Mucosa of gallbladder (tissue), 1 donor: ENCODE results near the gene ADAP1. TPM values are rescaled to one million over a fixed set of nuclear protein-coding genes. Genes with fewer than 3 reads are reported as not detected.

Source experiments
- DNase-seq: peaks from one replicate; pipeline ENCODE4 v3.0.0-alpha.2; 2020; ENCODE audit warnings: low spot score
- total RNA-seq: library from RNA; stranded (reverse); gene quantifications from one replicate; pipeline ENCODE4 v1.2.1, GENCODE V29; 2021
- donor health status: DM: no; HTN: no; CAD: no.

The ADAP1 gene
- total RNA-seq, 1 donor from 2014 or later = 52.4 TPM

- no peak for DNase-seq
These were observed 88.6 kb downstream of the ADAP1 start for GRCh38 chr7:865921-866320.

GRCh38 chr7:863106-863505, 91.4 kb downstream of the ADAP1 start:
- DNase-seq = no peak

- DNase-seq = no peak
These were observed 92.3 kb downstream of the ADAP1 start for GRCh38 chr7:862157-862556.

- peak; percentile 85 for DNase-seq
These were observed 93.3 kb downstream of the ADAP1 start for GRCh38 chr7:861222-861621.

GRCh38 chr7:860149-860548, 94.3 kb downstream of the ADAP1 start:
- no peak for DNase-seq

GRCh38 chr7:859359-860030, 95.0 kb downstream of the ADAP1 start:
- no peak for DNase-seq

- DNase-seq = no peak
These were observed 96.8 kb downstream of the ADAP1 start for GRCh38 chr7:857661-858060.

- DNase-seq = no peak
These were observed 97.9 kb downstream of the ADAP1 start for GRCh38 chr7:856444-857095.

- DNase-seq = peak; percentile 55
These were observed 98.7 kb downstream of the ADAP1 start for GRCh38 chr7:855686-856369.

GRCh38 chr7:854118-854775, 100.2 kb downstream of the ADAP1 start:
- no peak for DNase-seq

- no peak for DNase-seq
These were observed 100.9 kb downstream of the ADAP1 start for GRCh38 chr7:853366-854117.

GRCh38 chr7:851204-851603, 103.3 kb downstream of the ADAP1 start:
- no peak for DNase-seq

GRCh38 chr7:849781-850180, 104.7 kb downstream of the ADAP1 start:
- DNase-seq = no peak

GRCh38 chr7:849145-849544, 105.3 kb downstream of the ADAP1 start:
- DNase-seq = no peak

Other genes starting within 250 kb of the ADAP1 start
- gene DNAAF5, start 228.0 kb downstream of the ADAP1 start, total RNA-seq = 30.9 TPM
- gene PRKAR1B, start 227.4 kb downstream of the ADAP1 start, total RNA-seq = 19.9 TPM
- 126 TPM for gene SUN1, start 122.2 kb downstream of the ADAP1 start, total RNA-seq
- 37.5 TPM for gene GET4, start 78.1 kb downstream of the ADAP1 start, total RNA-seq
- gene COX19, start 20.9 kb upstream of the ADAP1 start, total RNA-seq = 12.1 TPM
- 0.46 TPM for gene CYP2W1, start 28.5 kb upstream of the ADAP1 start, total RNA-seq
- 8.3 TPM for gene GPR146, start 89.9 kb upstream of the ADAP1 start, total RNA-seq
- 4.7 TPM for gene GPER1, start 133.4 kb upstream of the ADAP1 start, total RNA-seq
- 19.2 TPM for gene ZFAND2A, start 205.5 kb upstream of the ADAP1 start, total RNA-seq